Caco-2 (cell line): ENCODE data around the gene ZNFX1. TPM values are rescaled to one million over a fixed set of nuclear protein-coding genes. Genes with fewer than 3 reads are reported as not detected.

Experiments used
- BruUV-seq: library from RNA; stranded (reverse); fragments of 400-500 nt; replicated peaks from 2 replicates; lab custom pipeline; 2021; lab: Mats Ljungman, UMichigan
- CTCF ChIA-PET: fragments of 300-600 bp; sonication (Branson Sonifier 250); formaldehyde crosslinking; loops from one replicate; lab custom pipeline; 2022; ENCODE audit warnings: antibody characterized with exemption; lab: Charles Lee
- POLR2A ChIA-PET: fragments of 300-600 bp; sonication (Branson Sonifier 250); formaldehyde crosslinking; loops from one replicate; lab custom pipeline; 2022; ENCODE audit warnings: antibody characterized with exemption; lab: Charles Lee
- DNase-seq, 2 experiments: peaks; one replicate each; pipeline versions ENCODE4 v3.0.0 to v3.0.0-alpha.2; 2020 to 2022
- H3K27me3 ChIP-seq: replicated peaks from 2 replicates; pipeline ENCODE4 v1.6.0; 2011; ENCODE audit warnings: low read length; ENCODE audit not compliant: control insufficient read depth, insufficient read depth
- H3K36me3 ChIP-seq: 2 replicates; pipeline ENCODE4 v1.5.1; 2011; ENCODE audit warnings: low read length; ENCODE audit not compliant: control insufficient read depth, insufficient read depth
- H3K4me1 ChIP-seq: fragments of 250-450 bp; sonication (Bioruptor Pico); 2 replicates; pipeline ENCODE4 v1.5.1; 2020; ENCODE audit warnings: mild to moderate bottlenecking
- H3K4me3 ChIP-seq: 2 replicates; pipeline ENCODE4 v1.5.1; 2011; ENCODE audit warnings: low read depth, mild to moderate bottlenecking, control low read depth, low read length
- H3K9me3 ChIP-seq: fragments of 250-450 bp; sonication (Bioruptor Pico); 2 replicates; pipeline ENCODE4 v1.5.1; 2020; ENCODE audit warnings: mild to moderate bottlenecking, moderate library complexity
- H3K27ac Mint-ChIP-seq: one replicate; pipeline ENCODE4 v1.8.0; 2022; ENCODE audit warnings: mixed read lengths; ENCODE audit not compliant: unreplicated experiment
- H3K27me3 Mint-ChIP-seq: one replicate; pipeline ENCODE4 v1.8.0; 2022; ENCODE audit warnings: mixed read lengths; ENCODE audit not compliant: insufficient read depth, unreplicated experiment
- H3K36me3 Mint-ChIP-seq: one replicate; pipeline ENCODE4 v1.8.0; 2022; ENCODE audit warnings: mild to moderate bottlenecking, mixed read lengths; ENCODE audit not compliant: insufficient read depth, unreplicated experiment
- H3K4me1 Mint-ChIP-seq: one replicate; pipeline ENCODE4 v1.8.0; 2022; ENCODE audit warnings: low read depth, mixed read lengths; ENCODE audit not compliant: unreplicated experiment
- H3K4me3 Mint-ChIP-seq: one replicate; pipeline ENCODE4 v1.8.0; 2022; ENCODE audit warnings: mild to moderate bottlenecking, moderate library complexity, mixed read lengths; ENCODE audit not compliant: unreplicated experiment
- H3K9me3 Mint-ChIP-seq: one replicate; pipeline ENCODE4 v1.8.0; 2022; ENCODE audit warnings: mixed read lengths; ENCODE audit not compliant: unreplicated experiment
- intact Hi-C: fragments of 100-400 bp; cut with micrococcal nuclease; formaldehyde crosslinking; loops from one replicate; pipeline ENCODE4 v1.10.0; 2022; ENCODE audit not compliant: unreplicated experiment
- total RNA-seq: library from RNA; stranded (reverse); gene quantifications from 2 replicates; pipeline ENCODE4 v1.2.3, GENCODE V29; 2022
- TF ChIP-seq, protein P1 (sequence below), 2 experiments: fragments of 200-600 bp in 1 of 2; IDR thresholded peaks; 1 replicate in 1 of 2; 2 replicates in 1 of 2; pipeline versions ENCODE4 v1.5.1 to v1.8.0; 2011 to 2022; ENCODE audit warnings: antibody characterized with exemption in 1 of 2, control low read depth in 1 of 2, inconsistent platforms in 1 of 2, low read depth in 1 of 2, low read length in 1 of 2, mild to moderate bottlenecking in 1 of 2, moderate library complexity in 1 of 2; ENCODE audit not compliant: insufficient read depth in 1 of 2, severe bottlenecking in 1 of 2, unreplicated experiment in 1 of 2

ZNFX1 gene
- total RNA-seq, 1 experiment from 2014 or later: 34.0 TPM

DNA sequence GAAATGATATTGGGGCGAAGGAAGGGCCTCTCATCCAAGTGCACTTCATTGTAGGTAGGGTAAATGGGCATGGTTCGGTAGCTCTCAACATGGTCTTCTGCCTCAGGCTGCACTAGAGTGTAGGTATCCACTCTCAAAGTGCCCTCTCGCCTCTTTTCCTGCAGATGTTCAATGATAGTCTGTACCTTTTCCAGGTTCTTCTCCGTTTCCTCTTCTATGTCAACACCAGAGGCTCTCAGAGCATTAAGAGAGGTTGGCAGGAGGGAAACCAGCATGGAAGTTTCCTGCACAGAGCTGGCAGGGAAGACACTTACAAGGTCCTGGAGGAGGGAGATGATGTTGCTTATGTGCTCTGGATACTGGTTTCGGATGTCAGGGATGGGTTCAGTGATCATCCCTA is 7.1 kb downstream of the ZNFX1 start:
- Mint-ChIP-seq H3K9me3 (no peaks in the 10 kb centered on the region), H3K27ac (no peak overlapping the region), H3K4me3 (no peak overlapping the region), H3K4me1 (peaks cover 7% of the 10 kb centered on the region), H3K27me3 (no peaks in the 10 kb centered on the region), H3K36me3 (peaks cover 88% of the 10 kb centered on the region)
- BruUV-seq: no TSS peak
- intact Hi-C loops: no loop called here
- TF ChIP-seq, protein P1, sequence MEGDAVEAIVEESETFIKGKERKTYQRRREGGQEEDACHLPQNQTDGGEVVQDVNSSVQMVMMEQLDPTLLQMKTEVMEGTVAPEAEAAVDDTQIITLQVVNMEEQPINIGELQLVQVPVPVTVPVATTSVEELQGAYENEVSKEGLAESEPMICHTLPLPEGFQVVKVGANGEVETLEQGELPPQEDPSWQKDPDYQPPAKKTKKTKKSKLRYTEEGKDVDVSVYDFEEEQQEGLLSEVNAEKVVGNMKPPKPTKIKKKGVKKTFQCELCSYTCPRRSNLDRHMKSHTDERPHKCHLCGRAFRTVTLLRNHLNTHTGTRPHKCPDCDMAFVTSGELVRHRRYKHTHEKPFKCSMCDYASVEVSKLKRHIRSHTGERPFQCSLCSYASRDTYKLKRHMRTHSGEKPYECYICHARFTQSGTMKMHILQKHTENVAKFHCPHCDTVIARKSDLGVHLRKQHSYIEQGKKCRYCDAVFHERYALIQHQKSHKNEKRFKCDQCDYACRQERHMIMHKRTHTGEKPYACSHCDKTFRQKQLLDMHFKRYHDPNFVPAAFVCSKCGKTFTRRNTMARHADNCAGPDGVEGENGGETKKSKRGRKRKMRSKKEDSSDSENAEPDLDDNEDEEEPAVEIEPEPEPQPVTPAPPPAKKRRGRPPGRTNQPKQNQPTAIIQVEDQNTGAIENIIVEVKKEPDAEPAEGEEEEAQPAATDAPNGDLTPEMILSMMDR (IDR thresholded peaks at IDR 0.05; ENCODE audit: insufficient read depth in 1 of 2, low read depth in 1 of 2, low read length in 1 of 2, severe bottlenecking in 1 of 2, unreplicated experiment in 1 of 2): no peak
- Histone ChIP-seq H3K4me1 (peaks cover 7% of the 10 kb centered on the region; the same call in 1 of the 2 replicates), H3K27me3 (no peaks in the 10 kb centered on the region), H3K36me3 (peaks cover 7% of the 10 kb centered on the region), H3K4me3 (no peak overlapping the region), H3K9me3 (no peaks in the 10 kb centered on the region)
- peak in 1 of 2 experiments; percentile 22 for DNase-seq
- ChIA-PET POLR2A (no interaction called here), CTCF (no interaction called here)

DNA sequence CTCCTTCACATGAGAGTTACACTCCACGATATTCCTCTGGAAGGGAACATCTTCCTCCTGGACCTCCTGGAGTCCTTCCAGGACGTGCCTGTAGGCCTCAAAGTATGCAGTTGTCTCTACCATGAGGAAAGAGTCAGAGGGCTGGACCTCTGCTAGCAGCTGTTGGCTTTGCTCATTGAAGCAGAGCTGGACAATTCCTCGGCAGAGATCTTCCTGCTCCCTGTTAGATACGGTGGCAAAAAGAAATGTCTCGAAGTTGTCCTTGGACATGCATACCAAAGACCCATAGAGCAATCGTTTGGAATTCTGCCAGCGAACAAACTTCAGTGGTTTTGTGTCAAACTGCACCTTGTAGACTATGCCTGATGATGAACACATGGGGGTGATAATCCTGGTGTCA is 7.7 kb downstream of the ZNFX1 start:
- Histone ChIP-seq H3K4me1 (peaks cover 6% of the 10 kb centered on the region; the same call in 1 of the 2 replicates), H3K9me3 (no peaks in the 10 kb centered on the region), H3K4me3 (no peak overlapping the region), H3K27me3 (no peaks in the 10 kb centered on the region), H3K36me3 (peaks cover 4% of the 10 kb centered on the region)
- peak in 1 of 2 experiments; percentile 30 for DNase-seq
- Mint-ChIP-seq H3K27me3 (no peaks in the 10 kb centered on the region), H3K36me3 (peaks cover 88% of the 10 kb centered on the region), H3K4me3 (no peak overlapping the region), H3K9me3 (no peaks in the 10 kb centered on the region), H3K27ac (no peak overlapping the region), H3K4me1 (peaks cover 7% of the 10 kb centered on the region)
- intact Hi-C loops: no loop called here
- CTCF ChIA-PET: no interaction called here
- TF ChIP-seq, protein P1 (IDR thresholded peaks at IDR 0.05; ENCODE audit: insufficient read depth in 1 of 2, low read depth in 1 of 2, low read length in 1 of 2, severe bottlenecking in 1 of 2, unreplicated experiment in 1 of 2): no peak
- BruUV-seq: TSS peak; percentile 1
- POLR2A ChIA-PET: no interaction called here

DNA sequence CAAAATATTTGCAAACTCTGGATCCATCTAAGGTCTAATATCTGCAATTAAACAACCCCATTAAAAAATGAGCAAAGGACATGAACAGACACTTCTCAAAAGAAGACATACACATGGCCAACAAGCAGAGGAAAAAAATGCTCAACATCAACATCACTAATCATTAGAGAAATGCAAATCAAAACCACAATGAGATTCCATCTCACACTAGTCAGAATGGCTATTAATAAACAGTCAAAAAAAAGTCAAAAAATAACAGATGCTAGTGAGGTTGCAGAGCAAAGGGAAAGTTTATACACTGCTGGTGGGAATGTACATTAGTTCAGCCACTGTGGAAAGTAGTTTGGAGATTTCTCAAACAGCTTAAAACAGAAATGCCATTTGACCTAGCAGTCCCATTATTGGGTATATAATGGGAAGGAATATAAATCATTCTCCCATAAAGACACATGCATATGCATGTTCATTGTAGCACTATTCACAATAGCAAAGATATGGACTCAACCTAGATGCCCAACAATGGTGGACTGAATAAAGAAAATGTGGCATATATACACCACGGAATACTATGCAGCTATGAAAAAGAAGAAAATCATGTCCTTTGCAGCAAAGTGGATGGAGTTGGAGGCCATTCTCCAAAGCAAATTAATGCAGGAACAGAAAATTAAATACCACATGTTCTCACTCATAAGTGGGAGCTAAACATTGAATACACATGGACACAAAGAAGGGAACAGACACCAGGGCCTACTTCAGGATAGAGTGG is 9.1 kb downstream of the ZNFX1 start:
- H3K4me3 Mint-ChIP-seq: no peak overlapping the region
- DNase-seq: no peak
- H3K9me3 Mint-ChIP-seq: no peaks in the 10 kb centered on the region
- no peak overlapping the region for H3K27ac Mint-ChIP-seq
- Histone ChIP-seq H3K4me3 (no peak overlapping the region), H3K36me3 (0 out of 2 replicates have a peak, but pooled peaks cover 2% of the 10 kb centered on the region), H3K9me3 (no peaks in the 10 kb centered on the region), H3K27me3 (no peaks in the 10 kb centered on the region), H3K4me1 (peaks cover 6% of the 10 kb centered on the region; the same call in 1 of the 2 replicates)
- BruUV-seq: no TSS peak
- CTCF ChIA-PET: no interaction called here
- peaks cover 7% of the 10 kb centered on the region for H3K4me1 Mint-ChIP-seq
- peaks cover 92% of the 10 kb centered on the region for H3K36me3 Mint-ChIP-seq
- POLR2A ChIA-PET: interaction anchor here (0.6 to 0.8 kb wide), 2 partner anchors 16 to 109 kb away, joined by 3 to 6 read pairs; no protein-coding TSS in a partner anchor
- TF ChIP-seq, protein P1 (IDR thresholded peaks at IDR 0.05; ENCODE audit: insufficient read depth in 1 of 2, low read depth in 1 of 2, low read length in 1 of 2, severe bottlenecking in 1 of 2, unreplicated experiment in 1 of 2): no peak
- H3K27me3 Mint-ChIP-seq: no peaks in the 10 kb centered on the region
- intact Hi-C loops: no loop called here
